ENCODE results near the gene PDE6D. TPM values are rescaled to one million over a fixed set of nuclear protein-coding genes. Genes with fewer than 3 reads are reported as not detected.
A peak's percentile ranks its signal among the peaks of the same experiment; 100 is the strongest.

Gene PDE6D
- total and polyA plus RNA-seq, 2 of the 13 experiments (the other 11 are each of a cell fraction or from before 2014, with no cell fraction given), result 14.1 to 23.2 TPM

- peak; percentile 99 for TF ChIP-seq ATF5 (CRISPR knock-in tag; IDR thresholded peaks at IDR 0.05; ENCODE audit: low read depth)
- TF ChIP-seq TOPORS (CRISPR knock-in tag; IDR thresholded peaks at IDR 0.05), result peak; percentile 99
- no peak for TF ChIP-seq SP1 (IDR thresholded peaks at IDR 0.05)
- peak; percentile 47; the same call in 1 of the 2 replicates for TF ChIP-seq SP1 (CRISPR knock-in tag; IDR thresholded peaks at IDR 0.05)
- 0 out of 2 replicates have a peak, but pooled peaks have one; percentile 32 for TF ChIP-seq RXRA (CRISPR knock-in tag; IDR thresholded peaks at IDR 0.05)
- TF ChIP-seq NPAS2 (CRISPR knock-in tag; IDR thresholded peaks at IDR 0.05; ENCODE audit: borderline replicate concordance), result peak; percentile 91; the same call in 1 of the 2 replicates
- peak; percentile 47 to 70; a peak in 2 of 4 replicates for TF ChIP-seq EP300 (IDR thresholded peaks at IDR 0.05; ENCODE audit: low read depth in 2 of 2, low read length in 2 of 2)
- 0 out of 2 replicates have a peak, but pooled peaks have one; percentile 42 for TF ChIP-seq EP300 (CRISPR knock-in tag; IDR thresholded peaks at IDR 0.05; ENCODE audit: borderline replicate concordance)
- TF ChIP-seq MIER2 (CRISPR knock-in tag; IDR thresholded peaks at IDR 0.05), result peak; percentile 51; the same call in 1 of the 2 replicates
- peak; percentile 91; the same call in 1 of the 2 replicates for TF ChIP-seq KLF13 (CRISPR knock-in tag; IDR thresholded peaks at IDR 0.05)
- TF ChIP-seq ZNF652 (CRISPR knock-in tag; IDR thresholded peaks at IDR 0.05; ENCODE audit: borderline replicate concordance, low read depth), result no peak
- TF ChIP-seq IRX3 (CRISPR knock-in tag; IDR thresholded peaks at IDR 0.05; ENCODE audit: borderline replicate concordance, low read depth), result peak; percentile 100
- TF ChIP-seq CSRNP2 (CRISPR knock-in tag; conservative IDR thresholded peaks at IDR 0.05; ENCODE audit: low read depth), result peak; percentile 99
- peak; percentile 87 for TF ChIP-seq IKZF5 (CRISPR knock-in tag; IDR thresholded peaks at IDR 0.05)
- peak; percentile 98 for TF ChIP-seq ZNF281 (CRISPR knock-in tag; IDR thresholded peaks at IDR 0.05; ENCODE audit: borderline replicate concordance)
- TF ChIP-seq CENPX (CRISPR knock-in tag; IDR thresholded peaks at IDR 0.05), result no peak
- no peak for TF ChIP-seq ZFP1 (CRISPR knock-in tag; IDR thresholded peaks at IDR 0.05)
- TF ChIP-seq FLYWCH1 (CRISPR knock-in tag; IDR thresholded peaks at IDR 0.05), result peak; percentile 99
- TF ChIP-seq HCFC1 (IDR thresholded peaks at IDR 0.05; ENCODE audit: low read depth, low read length), result peak; percentile 48
Measured at GRCh38 chr2:231709981-231710798, 70.9 kb downstream of the PDE6D start (continued).
